ENCODE results near the gene STX16. TPM values are rescaled to one million over a fixed set of nuclear protein-coding genes. Genes with fewer than 3 reads are reported as not detected.
A peak's percentile ranks its signal among the peaks of the same experiment; 100 is the strongest.

STX16 gene
- total and polyA plus RNA-seq, 9 of the 15 experiments (the other 6 are each of a cell fraction or from before 2014, with no cell fraction given), result 4.4 to 43.5 (median 14.7) TPM

DNA sequence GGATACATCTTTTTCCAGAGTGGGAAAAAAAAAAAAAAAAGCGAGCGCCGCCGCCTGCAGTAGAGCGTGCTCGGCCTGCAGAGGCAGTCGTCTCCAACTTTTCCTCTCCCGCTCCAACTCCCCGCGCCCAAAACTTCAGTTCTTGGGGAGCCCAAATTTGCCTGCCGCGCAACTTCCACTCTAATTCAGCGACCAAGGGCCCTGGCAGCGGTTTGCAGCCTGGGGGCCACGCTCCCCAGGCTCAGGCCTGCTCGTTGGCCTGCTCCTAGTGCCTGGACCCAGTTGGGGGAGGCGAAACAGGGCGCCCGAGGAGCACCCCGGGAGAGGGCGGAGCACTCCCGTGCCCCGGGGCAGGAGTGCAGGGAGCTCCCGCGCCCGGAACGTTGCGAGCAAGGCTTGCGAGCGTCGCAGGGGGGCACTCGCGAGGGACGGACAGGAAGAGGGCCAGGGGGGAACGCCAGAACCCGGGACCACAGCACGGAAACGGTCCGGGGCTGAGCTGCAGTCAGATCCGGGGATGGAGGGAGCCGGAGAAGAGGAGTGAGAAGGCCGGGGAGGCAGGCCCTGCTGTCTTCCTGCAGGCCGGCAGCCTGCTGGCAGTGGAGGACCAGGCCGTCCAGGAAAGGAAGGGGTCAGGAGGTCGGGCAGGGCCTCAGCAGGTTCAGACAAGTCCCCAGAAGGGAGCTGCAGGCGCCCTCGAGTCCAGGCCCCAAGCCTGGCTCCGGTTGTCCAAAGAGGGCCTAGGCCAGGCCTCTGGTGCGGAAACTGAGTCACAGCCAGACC, at the start of gene STX16 (continued):
- TF ChIP-seq, protein P1, sequence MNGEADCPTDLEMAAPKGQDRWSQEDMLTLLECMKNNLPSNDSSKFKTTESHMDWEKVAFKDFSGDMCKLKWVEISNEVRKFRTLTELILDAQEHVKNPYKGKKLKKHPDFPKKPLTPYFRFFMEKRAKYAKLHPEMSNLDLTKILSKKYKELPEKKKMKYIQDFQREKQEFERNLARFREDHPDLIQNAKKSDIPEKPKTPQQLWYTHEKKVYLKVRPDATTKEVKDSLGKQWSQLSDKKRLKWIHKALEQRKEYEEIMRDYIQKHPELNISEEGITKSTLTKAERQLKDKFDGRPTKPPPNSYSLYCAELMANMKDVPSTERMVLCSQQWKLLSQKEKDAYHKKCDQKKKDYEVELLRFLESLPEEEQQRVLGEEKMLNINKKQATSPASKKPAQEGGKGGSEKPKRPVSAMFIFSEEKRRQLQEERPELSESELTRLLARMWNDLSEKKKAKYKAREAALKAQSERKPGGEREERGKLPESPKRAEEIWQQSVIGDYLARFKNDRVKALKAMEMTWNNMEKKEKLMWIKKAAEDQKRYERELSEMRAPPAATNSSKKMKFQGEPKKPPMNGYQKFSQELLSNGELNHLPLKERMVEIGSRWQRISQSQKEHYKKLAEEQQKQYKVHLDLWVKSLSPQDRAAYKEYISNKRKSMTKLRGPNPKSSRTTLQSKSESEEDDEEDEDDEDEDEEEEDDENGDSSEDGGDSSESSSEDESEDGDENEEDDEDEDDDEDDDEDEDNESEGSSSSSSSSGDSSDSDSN (IDR thresholded peaks at IDR 0.05; ENCODE audit: borderline replicate concordance in 1 of 2, low read depth in 2 of 2, low read length in 2 of 2), result peak; percentile 54 to 90; a peak in 3 of 4 replicates
- TF ChIP-seq, protein P2, sequence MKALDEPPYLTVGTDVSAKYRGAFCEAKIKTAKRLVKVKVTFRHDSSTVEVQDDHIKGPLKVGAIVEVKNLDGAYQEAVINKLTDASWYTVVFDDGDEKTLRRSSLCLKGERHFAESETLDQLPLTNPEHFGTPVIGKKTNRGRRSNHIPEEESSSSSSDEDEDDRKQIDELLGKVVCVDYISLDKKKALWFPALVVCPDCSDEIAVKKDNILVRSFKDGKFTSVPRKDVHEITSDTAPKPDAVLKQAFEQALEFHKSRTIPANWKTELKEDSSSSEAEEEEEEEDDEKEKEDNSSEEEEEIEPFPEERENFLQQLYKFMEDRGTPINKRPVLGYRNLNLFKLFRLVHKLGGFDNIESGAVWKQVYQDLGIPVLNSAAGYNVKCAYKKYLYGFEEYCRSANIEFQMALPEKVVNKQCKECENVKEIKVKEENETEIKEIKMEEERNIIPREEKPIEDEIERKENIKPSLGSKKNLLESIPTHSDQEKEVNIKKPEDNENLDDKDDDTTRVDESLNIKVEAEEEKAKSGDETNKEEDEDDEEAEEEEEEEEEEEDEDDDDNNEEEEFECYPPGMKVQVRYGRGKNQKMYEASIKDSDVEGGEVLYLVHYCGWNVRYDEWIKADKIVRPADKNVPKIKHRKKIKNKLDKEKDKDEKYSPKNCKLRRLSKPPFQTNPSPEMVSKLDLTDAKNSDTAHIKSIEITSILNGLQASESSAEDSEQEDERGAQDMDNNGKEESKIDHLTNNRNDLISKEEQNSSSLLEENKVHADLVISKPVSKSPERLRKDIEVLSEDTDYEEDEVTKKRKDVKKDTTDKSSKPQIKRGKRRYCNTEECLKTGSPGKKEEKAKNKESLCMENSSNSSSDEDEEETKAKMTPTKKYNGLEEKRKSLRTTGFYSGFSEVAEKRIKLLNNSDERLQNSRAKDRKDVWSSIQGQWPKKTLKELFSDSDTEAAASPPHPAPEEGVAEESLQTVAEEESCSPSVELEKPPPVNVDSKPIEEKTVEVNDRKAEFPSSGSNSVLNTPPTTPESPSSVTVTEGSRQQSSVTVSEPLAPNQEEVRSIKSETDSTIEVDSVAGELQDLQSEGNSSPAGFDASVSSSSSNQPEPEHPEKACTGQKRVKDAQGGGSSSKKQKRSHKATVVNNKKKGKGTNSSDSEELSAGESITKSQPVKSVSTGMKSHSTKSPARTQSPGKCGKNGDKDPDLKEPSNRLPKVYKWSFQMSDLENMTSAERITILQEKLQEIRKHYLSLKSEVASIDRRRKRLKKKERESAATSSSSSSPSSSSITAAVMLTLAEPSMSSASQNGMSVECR (CRISPR knock-in tag; IDR thresholded peaks at IDR 0.05), result peak; percentile 86
- TF ChIP-seq, protein P3, sequence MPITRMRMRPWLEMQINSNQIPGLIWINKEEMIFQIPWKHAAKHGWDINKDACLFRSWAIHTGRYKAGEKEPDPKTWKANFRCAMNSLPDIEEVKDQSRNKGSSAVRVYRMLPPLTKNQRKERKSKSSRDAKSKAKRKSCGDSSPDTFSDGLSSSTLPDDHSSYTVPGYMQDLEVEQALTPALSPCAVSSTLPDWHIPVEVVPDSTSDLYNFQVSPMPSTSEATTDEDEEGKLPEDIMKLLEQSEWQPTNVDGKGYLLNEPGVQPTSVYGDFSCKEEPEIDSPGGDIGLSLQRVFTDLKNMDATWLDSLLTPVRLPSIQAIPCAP (CRISPR knock-in tag; IDR thresholded peaks at IDR 0.05; ENCODE audit: borderline replicate concordance), result peak; percentile 67; the same call in 1 of the 2 replicates
- TF ChIP-seq NR3C1 (CRISPR knock-in tag; IDR thresholded peaks at IDR 0.05) (peak; percentile 62; the same call in 1 of the 2 replicates), FOXA1 (IDR thresholded peaks at IDR 0.05; ENCODE audit: borderline replicate concordance) (no peak), NBN (IDR thresholded peaks at IDR 0.05; ENCODE audit: low read depth) (peak; percentile 86), TCF3 (CRISPR knock-in tag; IDR thresholded peaks at IDR 0.05) (no peak; the same call in 1 of the 2 replicates), NR2F6 (CRISPR knock-in tag; IDR thresholded peaks at IDR 0.05) (peak; percentile 82; the same call in 1 of the 2 replicates), HNRNPLL (IDR thresholded peaks at IDR 0.05; ENCODE audit: low read depth, low read length, poor library complexity, severe bottlenecking) (peak; percentile 51)
- TF ChIP-seq, protein P4, sequence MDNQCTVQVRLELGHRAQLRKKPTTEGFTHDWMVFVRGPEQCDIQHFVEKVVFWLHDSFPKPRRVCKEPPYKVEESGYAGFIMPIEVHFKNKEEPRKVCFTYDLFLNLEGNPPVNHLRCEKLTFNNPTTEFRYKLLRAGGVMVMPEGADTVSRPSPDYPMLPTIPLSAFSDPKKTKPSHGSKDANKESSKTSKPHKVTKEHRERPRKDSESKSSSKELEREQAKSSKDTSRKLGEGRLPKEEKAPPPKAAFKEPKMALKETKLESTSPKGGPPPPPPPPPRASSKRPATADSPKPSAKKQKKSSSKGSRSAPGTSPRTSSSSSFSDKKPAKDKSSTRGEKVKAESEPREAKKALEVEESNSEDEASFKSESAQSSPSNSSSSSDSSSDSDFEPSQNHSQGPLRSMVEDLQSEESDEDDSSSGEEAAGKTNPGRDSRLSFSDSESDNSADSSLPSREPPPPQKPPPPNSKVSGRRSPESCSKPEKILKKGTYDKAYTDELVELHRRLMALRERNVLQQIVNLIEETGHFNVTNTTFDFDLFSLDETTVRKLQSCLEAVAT (IDR thresholded peaks at IDR 0.05), result peak; percentile 9 to 42; a peak in 1 of 4 replicates
- TF ChIP-seq, protein P5, sequence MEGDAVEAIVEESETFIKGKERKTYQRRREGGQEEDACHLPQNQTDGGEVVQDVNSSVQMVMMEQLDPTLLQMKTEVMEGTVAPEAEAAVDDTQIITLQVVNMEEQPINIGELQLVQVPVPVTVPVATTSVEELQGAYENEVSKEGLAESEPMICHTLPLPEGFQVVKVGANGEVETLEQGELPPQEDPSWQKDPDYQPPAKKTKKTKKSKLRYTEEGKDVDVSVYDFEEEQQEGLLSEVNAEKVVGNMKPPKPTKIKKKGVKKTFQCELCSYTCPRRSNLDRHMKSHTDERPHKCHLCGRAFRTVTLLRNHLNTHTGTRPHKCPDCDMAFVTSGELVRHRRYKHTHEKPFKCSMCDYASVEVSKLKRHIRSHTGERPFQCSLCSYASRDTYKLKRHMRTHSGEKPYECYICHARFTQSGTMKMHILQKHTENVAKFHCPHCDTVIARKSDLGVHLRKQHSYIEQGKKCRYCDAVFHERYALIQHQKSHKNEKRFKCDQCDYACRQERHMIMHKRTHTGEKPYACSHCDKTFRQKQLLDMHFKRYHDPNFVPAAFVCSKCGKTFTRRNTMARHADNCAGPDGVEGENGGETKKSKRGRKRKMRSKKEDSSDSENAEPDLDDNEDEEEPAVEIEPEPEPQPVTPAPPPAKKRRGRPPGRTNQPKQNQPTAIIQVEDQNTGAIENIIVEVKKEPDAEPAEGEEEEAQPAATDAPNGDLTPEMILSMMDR (IDR thresholded peaks at IDR 0.05 in 2 of 3, conservative IDR thresholded peaks at IDR 0.05 in 1 of 3; ENCODE audit: insufficient read depth in 2 of 3, low read depth in 1 of 3, low read length in 3 of 3), result peak; percentile 68 to 75 (median 73)
